ENCODE results near the gene RTN1. TPM values are rescaled to one million over a fixed set of nuclear protein-coding genes. Genes with fewer than 3 reads are reported as not detected.
"Not testable (repeated sequence)": the region's sequence is repeated elsewhere in the genome, so short reads cannot be mapped to it uniquely, and the experiment has no call there.

Gene RTN1
- total RNA-seq, 1 experiment from 2014 or later = 6.5 TPM

- no peak for DNase-seq (ENCODE audit: low spot score)
Measured at GRCh38 chr14:59704054-59704645, 166.4 kb downstream of the RTN1 start.

GRCh38 chr14:59699442-59699841 is 171.1 kb downstream of the RTN1 start:
- DNase-seq (ENCODE audit: low spot score) = no peak

GRCh38 chr14:59698793-59699192 is 171.8 kb downstream of the RTN1 start:
- DNase-seq (ENCODE audit: low spot score) = peak; percentile 28

GRCh38 chr14:59695198-59695597 is 175.4 kb downstream of the RTN1 start:
- DNase-seq (ENCODE audit: low spot score) = no peak

GRCh38 chr14:59691266-59691665 is 179.3 kb downstream of the RTN1 start:
- no peak for DNase-seq (ENCODE audit: low spot score)

- no peak for DNase-seq (ENCODE audit: low spot score)
Measured at GRCh38 chr14:59690426-59690825, 180.2 kb downstream of the RTN1 start.

- peak; percentile 67 for DNase-seq (ENCODE audit: low spot score)
Measured at GRCh38 chr14:59688224-59689170, 182.1 kb downstream of the RTN1 start.

- no peak for DNase-seq (ENCODE audit: low spot score)
Measured at GRCh38 chr14:59687663-59688062, 182.9 kb downstream of the RTN1 start.

GRCh38 chr14:59679872-59680271 is 190.7 kb downstream of the RTN1 start:
- peak; percentile 13 for DNase-seq (ENCODE audit: low spot score)

- no peak for DNase-seq (ENCODE audit: low spot score)
Measured at GRCh38 chr14:59678352-59678751, 192.2 kb downstream of the RTN1 start.

- DNase-seq (ENCODE audit: low spot score) = peak; percentile 31
Measured at GRCh38 chr14:59677771-59678231, 192.8 kb downstream of the RTN1 start.

GRCh38 chr14:59675394-59675793 is 195.2 kb downstream of the RTN1 start:
- DNase-seq (ENCODE audit: low spot score) = no peak

GRCh38 chr14:59664741-59665140 is 205.8 kb downstream of the RTN1 start:
- peak; percentile 75 for DNase-seq (ENCODE audit: low spot score)

GRCh38 chr14:59657769-59658168 is 212.8 kb downstream of the RTN1 start:
- no peak for DNase-seq (ENCODE audit: low spot score)

- no peak for DNase-seq (ENCODE audit: low spot score)
Measured at GRCh38 chr14:59656473-59656872, 214.1 kb downstream of the RTN1 start.

GRCh38 chr14:59654131-59654530 is 216.4 kb downstream of the RTN1 start:
- DNase-seq (ENCODE audit: low spot score) = not testable (repeated sequence)

GRCh38 chr14:59646832-59647231 is 223.7 kb downstream of the RTN1 start:
- DNase-seq (ENCODE audit: low spot score) = not testable (repeated sequence)

- no peak for DNase-seq (ENCODE audit: low spot score)
Measured at GRCh38 chr14:59638885-59639284, 231.7 kb downstream of the RTN1 start.

GRCh38 chr14:59634617-59635016 is 236.0 kb downstream of the RTN1 start:
- no peak for DNase-seq (ENCODE audit: low spot score)

- no peak for DNase-seq (ENCODE audit: low spot score)
Measured at GRCh38 chr14:59633486-59633885, 237.1 kb downstream of the RTN1 start.

- DNase-seq (ENCODE audit: low spot score) = peak; percentile 42
Measured at GRCh38 chr14:59632381-59632780, 238.2 kb downstream of the RTN1 start.

- DNase-seq (ENCODE audit: low spot score) = peak; percentile 7
Measured at GRCh38 chr14:59631237-59631636, 239.3 kb downstream of the RTN1 start.

Measured in H4 (cell line).